Stomach smooth muscle (tissue), 2 donors: ENCODE measurements around the gene AGXT2.

Experiments
- H3K27ac ChIP-seq: one replicate; pipeline ENCODE4 v1.7.0; 2013; ENCODE audit warnings: mild to moderate bottlenecking, low read length, inconsistent platforms
- H3K27me3 ChIP-seq, 2 donors: one replicate each; pipeline ENCODE4 v1.7.0; 2013; ENCODE audit warnings: low read length in 2 of 2; ENCODE audit not compliant: insufficient read depth in 2 of 2, control insufficient read depth in 1 of 2
- H3K36me3 ChIP-seq, 2 donors: one replicate each; pipeline ENCODE4 v1.7.0; 2013; ENCODE audit warnings: low read length in 2 of 2; ENCODE audit not compliant: control insufficient read depth in 2 of 2, insufficient read depth in 2 of 2
- H3K4me1 ChIP-seq: one replicate; pipeline ENCODE4 v1.7.0; 2013; ENCODE audit warnings: low read length; ENCODE audit not compliant: control insufficient read depth, insufficient read depth
- H3K4me3 ChIP-seq, 2 donors: one replicate each; pipeline ENCODE4 v1.7.0; 2013; ENCODE audit warnings: low read length in 2 of 2
- H3K9ac ChIP-seq, 2 donors: one replicate each; pipeline ENCODE4 v1.7.0; 2013; ENCODE audit warnings: low read length in 2 of 2, mild to moderate bottlenecking in 1 of 2
- H3K9me3 ChIP-seq, 2 donors: one replicate each; pipeline ENCODE4 v1.7.0; 2013; ENCODE audit warnings: low read length in 2 of 2; ENCODE audit not compliant: control insufficient read depth in 2 of 2
- donor health status: healthy.
- donor health status: Pancreatic carcinoma.

AGXT2 gene

GRCh38 chr5:35002459-35002858, 45.3 kb downstream of the AGXT2 start:
- Histone ChIP-seq H3K4me1 (no peaks in the 10 kb centered on the region), H3K27me3 (peaks cover 3 to 5% of the 10 kb centered on the region in 2 donors), H3K36me3 (no peaks in the 10 kb centered on the region), H3K4me3 (no peak overlapping the region), H3K9ac (no peak overlapping the region), H3K9me3 (no peaks in the 10 kb centered on the region), H3K27ac (no peak overlapping the region)

GRCh38 chr5:35001842-35002241, 45.9 kb downstream of the AGXT2 start:
- Histone ChIP-seq H3K27me3 (peaks cover 0 to 5% of the 10 kb centered on the region in 2 donors), H3K36me3 (no peaks in the 10 kb centered on the region), H3K9me3 (no peaks in the 10 kb centered on the region), H3K27ac (no peak overlapping the region), H3K4me3 (no peak overlapping the region), H3K9ac (no peak overlapping the region), H3K4me1 (no peaks in the 10 kb centered on the region)

- no peaks in the 10 kb centered on the region for H3K4me1 ChIP-seq
These were observed 49.5 kb downstream of the AGXT2 start for GRCh38 chr5:34998058-34998789.

GRCh38 chr5:34996261-34996660, 51.5 kb downstream of the AGXT2 start:
- Histone ChIP-seq H3K9me3 (peaks cover 0 to 3% of the 10 kb centered on the region in 2 donors), H3K9ac (no peak overlapping the region), H3K27me3 (no peaks in the 10 kb centered on the region), H3K4me3 (no peak overlapping the region), H3K36me3 (no peaks in the 10 kb centered on the region), H3K4me1 (no peaks in the 10 kb centered on the region), H3K27ac (no peak overlapping the region)

More at GRCh38 chr5:34998058-34998789, 49.5 kb downstream of the AGXT2 start:
- Histone ChIP-seq H3K36me3 (no peaks in the 10 kb centered on the region), H3K9ac (no peak overlapping the region), H3K9me3 (no peaks in the 10 kb centered on the region), H3K4me3 (no peak overlapping the region), H3K27me3 (no peaks in the 10 kb centered on the region), H3K27ac (no peak overlapping the region)

- Histone ChIP-seq H3K27me3 (no peaks in the 10 kb centered on the region), H3K4me3 (no peak overlapping the region), H3K4me1 (no peaks in the 10 kb centered on the region), H3K9me3 (peaks cover 0 to 3% of the 10 kb centered on the region in 2 donors), H3K27ac (no peak overlapping the region), H3K9ac (no peak overlapping the region), H3K36me3 (no peaks in the 10 kb centered on the region)
These were observed 53.8 kb downstream of the AGXT2 start for GRCh38 chr5:34993951-34994350.

- H3K4me3 ChIP-seq = no peak overlapping the region
- no peak overlapping the region for H3K9ac ChIP-seq
- H3K36me3 ChIP-seq = no peaks in the 10 kb centered on the region
- H3K9me3 ChIP-seq = peaks cover 0 to 4% of the 10 kb centered on the region in 2 donors
- no peak overlapping the region for H3K27ac ChIP-seq
- H3K27me3 ChIP-seq = no peaks in the 10 kb centered on the region
- no peaks in the 10 kb centered on the region for H3K4me1 ChIP-seq
These were observed 56.1 kb downstream of the AGXT2 start for GRCh38 chr5:34991486-34992238.

- Histone ChIP-seq H3K9me3 (peaks cover 0 to 9% of the 10 kb centered on the region in 2 donors), H3K27ac (no peak overlapping the region), H3K9ac (no peak overlapping the region), H3K27me3 (no peaks in the 10 kb centered on the region), H3K4me3 (no peak overlapping the region), H3K4me1 (no peaks in the 10 kb centered on the region), H3K36me3 (no peaks in the 10 kb centered on the region)
These were observed 60.8 kb downstream of the AGXT2 start for GRCh38 chr5:34986965-34987364.

GRCh38 chr5:34982823-34983222, 64.9 kb downstream of the AGXT2 start:
- H3K27ac ChIP-seq = no peak overlapping the region

GRCh38 chr5:34978681-34979080, 69.1 kb downstream of the AGXT2 start:
- Histone ChIP-seq H3K9ac (no peak overlapping the region), H3K27ac (no peak overlapping the region), H3K4me3 (no peak overlapping the region), H3K27me3 (no peaks in the 10 kb centered on the region), H3K36me3 (no peaks in the 10 kb centered on the region), H3K4me1 (no peaks in the 10 kb centered on the region), H3K9me3 (no peaks in the 10 kb centered on the region)

More at GRCh38 chr5:34982823-34983222, 64.9 kb downstream of the AGXT2 start:
- Histone ChIP-seq H3K4me1 (no peaks in the 10 kb centered on the region), H3K27me3 (no peaks in the 10 kb centered on the region), H3K36me3 (no peaks in the 10 kb centered on the region), H3K4me3 (no peak overlapping the region), H3K9ac (no peak overlapping the region), H3K9me3 (peaks cover 0 to 9% of the 10 kb centered on the region in 2 donors)

- Histone ChIP-seq H3K36me3 (no peaks in the 10 kb centered on the region), H3K4me1 (no peaks in the 10 kb centered on the region), H3K4me3 (no peak overlapping the region), H3K27ac (no peak overlapping the region), H3K9me3 (no peaks in the 10 kb centered on the region), H3K9ac (no peak overlapping the region), H3K27me3 (no peaks in the 10 kb centered on the region)
These were observed 69.7 kb downstream of the AGXT2 start for GRCh38 chr5:34977934-34978613.
